ENCODE results near the gene PEX14. TPM values are rescaled to one million over a fixed set of nuclear protein-coding genes. Genes with fewer than 3 reads are reported as not detected.

The PEX14 gene
- polyA plus RNA-seq, 1 donor from 2014 or later = 13.5 TPM

DNA sequence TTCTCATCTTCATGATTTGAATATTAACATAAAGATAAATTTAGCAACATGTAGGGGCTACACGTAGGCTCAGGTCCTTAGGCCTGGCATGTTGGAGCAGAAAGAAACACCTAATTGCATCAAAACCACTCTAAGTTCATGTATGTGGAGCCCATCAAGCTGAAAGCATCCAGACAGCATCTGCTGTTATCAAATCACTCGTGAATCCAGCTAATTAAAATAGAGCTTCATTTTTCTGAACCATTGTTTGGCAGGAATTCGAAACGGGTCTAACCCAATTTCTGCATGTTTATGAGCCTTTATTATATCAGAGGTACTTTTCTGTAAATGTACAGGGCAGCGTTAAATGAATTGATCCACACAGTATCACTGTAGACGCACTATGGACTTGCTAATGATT lies 45.7 kb downstream of the PEX14 start:
- Histone ChIP-seq H3K9me2 (ENCODE audit: insufficient read depth, low read length) (no peaks in the 10 kb centered on the region), H2AFZ (ENCODE audit: low read depth, low read length) (no peak overlapping the region), H3K27ac (ENCODE audit: low read length) (no peak overlapping the region), H4K20me1 (ENCODE audit: insufficient read depth) (no peaks in the 10 kb centered on the region), H3K9me3 (ENCODE audit: low read length) (no peaks in the 10 kb centered on the region), H3F3A (ENCODE audit: insufficient read depth, low read length, poor library complexity, severe bottlenecking) (no peaks in the 10 kb centered on the region), H3K36me3 (ENCODE audit: insufficient read depth, low read length) (no peaks in the 10 kb centered on the region), H3K79me2 (replicated peaks; ENCODE audit: insufficient read depth, low read length) (no peaks in the 10 kb centered on the region), H3K4me2 (ENCODE audit: low read length) (no peak overlapping the region), H3K4me3 (ENCODE audit: low read length) (no peak overlapping the region), H3K9ac (ENCODE audit: low read length) (no peak overlapping the region), H3K27me3 (ENCODE audit: insufficient read depth, low read depth, low read length) (no peaks in the 10 kb centered on the region)
- TF ChIP-seq, protein P1, sequence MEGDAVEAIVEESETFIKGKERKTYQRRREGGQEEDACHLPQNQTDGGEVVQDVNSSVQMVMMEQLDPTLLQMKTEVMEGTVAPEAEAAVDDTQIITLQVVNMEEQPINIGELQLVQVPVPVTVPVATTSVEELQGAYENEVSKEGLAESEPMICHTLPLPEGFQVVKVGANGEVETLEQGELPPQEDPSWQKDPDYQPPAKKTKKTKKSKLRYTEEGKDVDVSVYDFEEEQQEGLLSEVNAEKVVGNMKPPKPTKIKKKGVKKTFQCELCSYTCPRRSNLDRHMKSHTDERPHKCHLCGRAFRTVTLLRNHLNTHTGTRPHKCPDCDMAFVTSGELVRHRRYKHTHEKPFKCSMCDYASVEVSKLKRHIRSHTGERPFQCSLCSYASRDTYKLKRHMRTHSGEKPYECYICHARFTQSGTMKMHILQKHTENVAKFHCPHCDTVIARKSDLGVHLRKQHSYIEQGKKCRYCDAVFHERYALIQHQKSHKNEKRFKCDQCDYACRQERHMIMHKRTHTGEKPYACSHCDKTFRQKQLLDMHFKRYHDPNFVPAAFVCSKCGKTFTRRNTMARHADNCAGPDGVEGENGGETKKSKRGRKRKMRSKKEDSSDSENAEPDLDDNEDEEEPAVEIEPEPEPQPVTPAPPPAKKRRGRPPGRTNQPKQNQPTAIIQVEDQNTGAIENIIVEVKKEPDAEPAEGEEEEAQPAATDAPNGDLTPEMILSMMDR (IDR thresholded peaks at IDR 0.05; ENCODE audit: poor library complexity, severe bottlenecking) = no peak
- TF ChIP-seq RAD21 (conservative IDR thresholded peaks at IDR 0.05) = no peak
- TF ChIP-seq SMC3 (conservative IDR thresholded peaks at IDR 0.05; ENCODE audit: poor library complexity) = no peak
- no peak for TF ChIP-seq MXI1 (conservative IDR thresholded peaks at IDR 0.05; ENCODE audit: poor library complexity, severe bottlenecking)
- TF ChIP-seq, protein P2, sequence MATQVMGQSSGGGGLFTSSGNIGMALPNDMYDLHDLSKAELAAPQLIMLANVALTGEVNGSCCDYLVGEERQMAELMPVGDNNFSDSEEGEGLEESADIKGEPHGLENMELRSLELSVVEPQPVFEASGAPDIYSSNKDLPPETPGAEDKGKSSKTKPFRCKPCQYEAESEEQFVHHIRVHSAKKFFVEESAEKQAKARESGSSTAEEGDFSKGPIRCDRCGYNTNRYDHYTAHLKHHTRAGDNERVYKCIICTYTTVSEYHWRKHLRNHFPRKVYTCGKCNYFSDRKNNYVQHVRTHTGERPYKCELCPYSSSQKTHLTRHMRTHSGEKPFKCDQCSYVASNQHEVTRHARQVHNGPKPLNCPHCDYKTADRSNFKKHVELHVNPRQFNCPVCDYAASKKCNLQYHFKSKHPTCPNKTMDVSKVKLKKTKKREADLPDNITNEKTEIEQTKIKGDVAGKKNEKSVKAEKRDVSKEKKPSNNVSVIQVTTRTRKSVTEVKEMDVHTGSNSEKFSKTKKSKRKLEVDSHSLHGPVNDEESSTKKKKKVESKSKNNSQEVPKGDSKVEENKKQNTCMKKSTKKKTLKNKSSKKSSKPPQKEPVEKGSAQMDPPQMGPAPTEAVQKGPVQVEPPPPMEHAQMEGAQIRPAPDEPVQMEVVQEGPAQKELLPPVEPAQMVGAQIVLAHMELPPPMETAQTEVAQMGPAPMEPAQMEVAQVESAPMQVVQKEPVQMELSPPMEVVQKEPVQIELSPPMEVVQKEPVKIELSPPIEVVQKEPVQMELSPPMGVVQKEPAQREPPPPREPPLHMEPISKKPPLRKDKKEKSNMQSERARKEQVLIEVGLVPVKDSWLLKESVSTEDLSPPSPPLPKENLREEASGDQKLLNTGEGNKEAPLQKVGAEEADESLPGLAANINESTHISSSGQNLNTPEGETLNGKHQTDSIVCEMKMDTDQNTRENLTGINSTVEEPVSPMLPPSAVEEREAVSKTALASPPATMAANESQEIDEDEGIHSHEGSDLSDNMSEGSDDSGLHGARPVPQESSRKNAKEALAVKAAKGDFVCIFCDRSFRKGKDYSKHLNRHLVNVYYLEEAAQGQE (IDR thresholded peaks at IDR 0.05; ENCODE audit: borderline replicate concordance) = no peak
- TF ChIP-seq EP300 (conservative IDR thresholded peaks at IDR 0.05; ENCODE audit: poor library complexity, severe bottlenecking) = no peak
- no peak for TF ChIP-seq POLR2AphosphoS5 (IDR thresholded peaks at IDR 0.05)
- TF ChIP-seq EZH2 (IDR thresholded peaks at IDR 0.05; ENCODE audit: borderline replicate concordance, insufficient read depth, low read length, poor library complexity, severe bottlenecking) = no peak
- no peak for TF ChIP-seq TAF1 (IDR thresholded peaks at IDR 0.05; ENCODE audit: low read depth)

DNA sequence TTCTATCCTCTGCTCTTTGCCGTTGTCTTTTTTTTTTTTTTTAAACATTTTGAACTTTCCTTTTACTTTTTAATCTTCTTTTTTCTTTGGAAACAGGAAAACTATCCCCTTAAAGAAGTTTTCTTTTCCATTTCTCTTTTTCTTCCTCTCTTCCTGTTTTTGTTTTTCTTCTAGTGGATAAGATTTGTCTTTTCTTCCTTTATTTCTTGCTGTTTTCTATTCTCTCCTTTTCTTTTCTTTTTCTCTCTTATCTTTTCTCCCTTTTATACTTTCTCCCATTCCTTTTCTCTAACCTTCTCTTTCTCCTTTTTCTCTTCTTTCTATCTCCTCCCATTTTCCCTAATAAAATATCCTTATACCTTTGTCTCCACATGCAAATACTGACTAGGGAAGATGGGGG lies 46.2 kb downstream of the PEX14 start:
- Histone ChIP-seq H3K27ac (ENCODE audit: low read length) (no peak overlapping the region), H4K20me1 (ENCODE audit: insufficient read depth) (no peaks in the 10 kb centered on the region), H3K79me2 (replicated peaks; ENCODE audit: insufficient read depth, low read length) (no peaks in the 10 kb centered on the region), H3K4me3 (ENCODE audit: low read length) (no peak overlapping the region), H3K36me3 (ENCODE audit: insufficient read depth, low read length) (no peaks in the 10 kb centered on the region), H3K9ac (ENCODE audit: low read length) (no peak overlapping the region), H3F3A (ENCODE audit: insufficient read depth, low read length, poor library complexity, severe bottlenecking) (no peaks in the 10 kb centered on the region), H3K9me3 (ENCODE audit: low read length) (no peaks in the 10 kb centered on the region), H3K4me2 (ENCODE audit: low read length) (no peak overlapping the region), H3K9me2 (ENCODE audit: insufficient read depth, low read length) (no peaks in the 10 kb centered on the region), H2AFZ (ENCODE audit: low read depth, low read length) (no peak overlapping the region), H3K27me3 (ENCODE audit: insufficient read depth, low read depth, low read length) (no peaks in the 10 kb centered on the region)
- TF ChIP-seq, protein P1 (IDR thresholded peaks at IDR 0.05; ENCODE audit: poor library complexity, severe bottlenecking) = no peak
- TF ChIP-seq, protein P2 (IDR thresholded peaks at IDR 0.05; ENCODE audit: borderline replicate concordance) = no peak
- no peak for TF ChIP-seq EZH2 (IDR thresholded peaks at IDR 0.05; ENCODE audit: borderline replicate concordance, insufficient read depth, low read length, poor library complexity, severe bottlenecking)
- no peak for TF ChIP-seq POLR2AphosphoS5 (IDR thresholded peaks at IDR 0.05)
- no peak for TF ChIP-seq TAF1 (IDR thresholded peaks at IDR 0.05; ENCODE audit: low read depth)
- no peak for TF ChIP-seq EP300 (conservative IDR thresholded peaks at IDR 0.05; ENCODE audit: poor library complexity, severe bottlenecking)
- no peak for TF ChIP-seq RAD21 (conservative IDR thresholded peaks at IDR 0.05)
- no peak for TF ChIP-seq MXI1 (conservative IDR thresholded peaks at IDR 0.05; ENCODE audit: poor library complexity, severe bottlenecking)
- TF ChIP-seq SMC3 (conservative IDR thresholded peaks at IDR 0.05; ENCODE audit: poor library complexity) = no peak
